22Rv1 (cell line): Measurements from ENCODE around the gene BCAS1.

Experiments
- H3K27ac ChIP-seq: fragments of 450-650 bp; 2 replicates; pipeline ENCODE4 v1.5.1; 2017
- ZFX ChIP-seq: fragments of 450-650 bp; IDR thresholded peaks from 2 replicates; pipeline ENCODE4 v1.6.1; 2017; ENCODE audit warnings: antibody characterized with exemption, borderline replicate concordance
- TF ChIP-seq, protein P1 (sequence below): fragments of 450-650 bp; IDR thresholded peaks from 2 replicates; pipeline ENCODE4 v1.5.1; 2017; ENCODE audit warnings: mild to moderate bottlenecking

The BCAS1 gene

DNA sequence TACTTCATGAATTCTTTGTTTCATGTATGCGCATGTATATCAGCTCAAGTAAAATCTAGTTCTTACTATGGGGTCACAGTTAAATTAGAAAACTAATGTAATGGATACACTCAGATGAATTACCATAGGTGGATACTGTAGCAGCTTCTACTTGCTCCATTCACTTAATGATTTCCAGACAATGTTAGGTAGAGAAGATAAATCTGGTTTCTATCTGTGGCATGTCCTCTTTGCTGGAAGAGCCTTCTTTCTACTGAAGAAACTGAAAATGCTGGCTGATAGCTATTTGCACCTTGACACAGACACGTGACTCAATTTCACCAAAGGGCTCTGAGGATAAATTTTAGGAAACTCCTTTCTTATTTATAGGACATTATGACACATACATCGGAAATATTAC is 49.5 kb downstream of the BCAS1 start:
- no peak overlapping the region for H3K27ac ChIP-seq
- TF ChIP-seq, protein P1, sequence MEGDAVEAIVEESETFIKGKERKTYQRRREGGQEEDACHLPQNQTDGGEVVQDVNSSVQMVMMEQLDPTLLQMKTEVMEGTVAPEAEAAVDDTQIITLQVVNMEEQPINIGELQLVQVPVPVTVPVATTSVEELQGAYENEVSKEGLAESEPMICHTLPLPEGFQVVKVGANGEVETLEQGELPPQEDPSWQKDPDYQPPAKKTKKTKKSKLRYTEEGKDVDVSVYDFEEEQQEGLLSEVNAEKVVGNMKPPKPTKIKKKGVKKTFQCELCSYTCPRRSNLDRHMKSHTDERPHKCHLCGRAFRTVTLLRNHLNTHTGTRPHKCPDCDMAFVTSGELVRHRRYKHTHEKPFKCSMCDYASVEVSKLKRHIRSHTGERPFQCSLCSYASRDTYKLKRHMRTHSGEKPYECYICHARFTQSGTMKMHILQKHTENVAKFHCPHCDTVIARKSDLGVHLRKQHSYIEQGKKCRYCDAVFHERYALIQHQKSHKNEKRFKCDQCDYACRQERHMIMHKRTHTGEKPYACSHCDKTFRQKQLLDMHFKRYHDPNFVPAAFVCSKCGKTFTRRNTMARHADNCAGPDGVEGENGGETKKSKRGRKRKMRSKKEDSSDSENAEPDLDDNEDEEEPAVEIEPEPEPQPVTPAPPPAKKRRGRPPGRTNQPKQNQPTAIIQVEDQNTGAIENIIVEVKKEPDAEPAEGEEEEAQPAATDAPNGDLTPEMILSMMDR: no peak
- no peak for TF ChIP-seq ZFX

DNA sequence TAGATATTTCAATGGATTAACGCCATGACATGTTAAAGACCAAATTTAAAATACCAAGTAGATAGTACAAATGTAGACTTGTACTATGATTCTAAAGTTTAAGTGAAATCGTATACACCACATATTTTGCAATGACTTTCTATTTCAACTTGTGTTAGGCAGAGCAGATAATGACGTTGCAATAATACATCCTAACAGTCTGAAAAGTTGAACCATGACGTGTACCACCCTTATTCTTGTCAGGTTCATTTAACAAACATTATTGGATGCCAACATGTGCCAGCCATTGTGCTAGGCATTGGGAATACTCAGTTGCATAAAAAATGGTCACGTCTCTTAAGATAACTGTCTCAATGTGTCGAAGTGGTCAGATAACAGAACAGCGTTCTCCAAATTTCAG is 50.0 kb downstream of the BCAS1 start:
- no peak overlapping the region for H3K27ac ChIP-seq
- TF ChIP-seq ZFX: no peak
- TF ChIP-seq, protein P1: no peak

DNA sequence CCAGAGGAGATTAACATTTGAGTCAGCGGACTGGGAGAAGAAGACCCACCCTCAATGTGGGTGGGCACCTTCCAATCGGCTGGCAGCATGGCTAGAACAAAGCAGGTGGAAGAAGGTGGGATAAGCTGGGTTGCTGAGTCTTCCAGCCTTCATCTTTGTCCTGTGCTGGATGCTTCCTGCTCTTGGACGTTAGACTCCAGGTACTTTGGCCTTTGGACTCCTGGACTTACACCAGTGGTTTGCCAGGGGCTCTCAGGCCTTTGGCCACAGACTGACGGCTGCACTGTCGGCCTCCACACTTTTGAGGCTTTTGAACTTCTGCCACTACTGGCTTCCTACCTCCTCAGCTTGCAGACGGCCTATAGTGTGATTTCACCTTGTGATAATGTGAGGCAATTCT is 50.8 kb downstream of the BCAS1 start:
- H3K27ac ChIP-seq: no peak overlapping the region
- no peak for TF ChIP-seq ZFX
- TF ChIP-seq, protein P1: no peak

DNA sequence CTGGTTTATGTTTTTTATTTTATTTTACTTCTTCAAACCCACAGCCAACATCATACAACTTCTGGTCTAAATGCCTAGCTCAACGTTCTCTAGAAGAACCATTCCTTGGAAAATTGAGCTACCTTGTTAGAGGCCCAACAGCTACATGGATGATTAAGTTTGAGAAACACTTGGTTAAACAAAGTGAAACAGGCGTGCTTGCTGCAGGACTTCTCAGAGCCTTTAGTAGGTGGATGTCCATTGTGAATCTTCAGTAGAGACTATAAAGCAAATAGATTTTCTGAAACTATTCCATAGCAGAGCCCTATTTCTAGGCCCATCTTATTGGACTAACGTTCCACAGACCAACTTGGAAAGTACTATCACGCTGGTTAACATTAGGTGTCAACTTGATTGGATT is 51.3 kb downstream of the BCAS1 start:
- TF ChIP-seq, protein P1: no peak
- TF ChIP-seq ZFX: no peak
- no peak overlapping the region for H3K27ac ChIP-seq

DNA sequence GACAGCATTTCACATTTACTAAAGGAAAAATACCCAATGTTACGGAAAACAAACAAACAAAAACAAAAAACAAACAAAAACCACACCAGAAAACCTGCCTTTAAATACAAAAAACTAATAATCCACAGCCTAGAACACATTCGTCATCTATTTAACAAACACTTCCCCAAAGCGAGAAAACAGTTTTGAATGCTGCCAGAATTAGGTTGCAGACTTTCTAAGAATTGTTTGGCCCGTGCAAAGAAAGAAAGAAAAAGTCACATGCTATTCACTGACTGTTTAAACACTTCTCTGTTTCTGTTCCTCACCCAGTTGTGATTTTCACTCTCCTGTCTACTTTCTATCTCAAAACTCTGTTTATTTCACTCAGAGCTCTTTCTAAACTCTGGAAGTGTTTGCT is 52.5 kb downstream of the BCAS1 start:
- TF ChIP-seq, protein P1: no peak
- TF ChIP-seq ZFX: no peak
- H3K27ac ChIP-seq: no peak overlapping the region

DNA sequence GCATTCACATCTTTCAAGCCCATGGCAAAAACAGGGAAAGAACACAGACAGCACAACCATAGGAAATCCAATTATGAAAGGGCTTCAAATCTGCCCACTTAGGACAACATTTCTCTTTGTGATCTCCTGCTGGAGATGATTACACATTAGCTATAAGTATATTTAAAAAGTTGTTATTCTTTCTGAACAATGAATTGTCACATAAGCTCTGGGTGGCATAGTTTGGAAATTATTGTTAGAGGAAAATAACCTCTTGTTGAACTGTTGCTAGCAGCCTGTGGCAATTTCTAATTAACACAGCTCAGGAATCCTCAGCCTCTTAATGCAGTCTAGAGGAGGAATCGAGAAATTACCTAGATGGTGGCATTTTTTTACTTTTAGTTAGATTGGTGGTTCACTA is 54.9 kb downstream of the BCAS1 start:
- TF ChIP-seq, protein P1: no peak
- TF ChIP-seq ZFX: no peak
- H3K27ac ChIP-seq: no peak overlapping the region

DNA sequence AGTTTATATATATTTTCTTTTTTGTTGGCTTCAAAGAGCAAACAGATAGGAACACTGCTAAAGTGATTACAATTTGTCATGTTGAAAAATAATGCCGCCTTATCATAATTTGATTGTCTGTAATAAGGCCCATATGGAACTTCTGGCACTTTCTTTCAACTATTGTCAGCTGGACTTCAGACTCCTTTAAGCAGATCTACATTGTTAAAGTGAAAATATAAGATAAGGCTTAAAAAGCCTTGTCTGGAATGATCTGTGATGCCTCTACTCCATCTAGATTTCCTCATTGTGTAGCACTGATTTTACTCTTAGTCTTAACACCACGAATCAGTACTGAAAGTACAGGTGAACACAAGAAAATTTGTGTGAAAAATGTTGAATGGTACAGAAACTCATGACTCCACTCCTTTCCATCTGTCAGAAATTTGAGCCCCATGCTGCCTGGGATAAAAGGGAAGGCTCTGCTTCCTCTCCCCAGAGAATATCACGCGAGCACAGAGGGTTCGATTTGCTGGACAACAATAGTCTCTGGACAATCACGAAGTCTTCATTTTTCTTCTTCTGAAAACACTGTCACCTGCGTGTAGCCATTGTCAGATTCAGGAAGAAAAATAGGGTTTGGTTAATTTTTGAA is 56.0 kb downstream of the BCAS1 start:
- no peak for TF ChIP-seq ZFX
- TF ChIP-seq, protein P1: no peak
- no peak overlapping the region for H3K27ac ChIP-seq
